ENCODE results near the gene CISH.

- TF ChIP-seq CTCF (conservative IDR thresholded peaks at IDR 0.05; ENCODE audit: low read depth, low read length) (no peak), POLR2A (IDR thresholded peaks at IDR 0.05; ENCODE audit: low read depth, low read length) (no peak), FOS (IDR thresholded peaks at IDR 0.05; ENCODE audit: low read depth, low read length) (no peak), MAZ (IDR thresholded peaks at IDR 0.05; ENCODE audit: borderline replicate concordance, low read depth, low read length) (no peak), CEBPB (IDR thresholded peaks at IDR 0.05; ENCODE audit: low read depth, low read length) (no peak), ELK1 (IDR thresholded peaks at IDR 0.05; ENCODE audit: borderline replicate concordance, low read depth, low read length) (no peak), SMC3 (IDR thresholded peaks at IDR 0.05; ENCODE audit: low read depth, low read length) (no peak), MAFK (IDR thresholded peaks at IDR 0.05; ENCODE audit: low read depth, low read length) (no peak), RFX5 (IDR thresholded peaks at IDR 0.05; ENCODE audit: low read depth, low read length) (no peak)
These were observed 24.2 kb downstream of the CISH start for GRCh38 chr3:50587373-50587772.
